Left forelimb (tissue), 1 donor: ENCODE measurements around the gene SMNDC1.
"Not testable (repeated sequence)": the region's sequence is repeated elsewhere in the genome, so short reads cannot be mapped to it uniquely, and the experiment has no call there.

ENCODE experiments used
- DNase-seq: peaks from one replicate; pipeline ENCODE4 v3.0.0-alpha.2; 2018; ENCODE audit warnings: low spot score

The SMNDC1 gene

GRCh38 chr10:110249489-110249888 lies 55.2 kb downstream of the SMNDC1 start:
- DNase-seq, result not testable (repeated sequence)

DNA sequence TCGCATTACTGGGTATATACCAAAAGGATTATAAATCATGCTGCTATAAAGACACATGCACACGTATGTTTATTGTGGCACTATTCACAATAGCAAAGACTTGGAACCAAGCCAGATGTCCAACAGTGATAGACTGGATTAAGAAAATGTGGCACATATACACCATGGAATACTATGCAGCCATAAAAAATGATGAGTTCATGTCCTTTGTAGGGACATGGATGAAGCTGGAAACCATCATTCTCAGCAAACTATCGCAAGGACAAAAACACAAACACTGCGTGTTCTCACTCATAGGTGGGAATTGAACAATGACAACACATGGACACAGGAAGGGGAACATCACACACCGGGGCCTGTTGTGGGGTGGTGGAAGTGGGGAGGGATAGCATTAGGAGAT lies 56.9 kb downstream of the SMNDC1 start:
- DNase-seq, result not testable (repeated sequence)

DNA sequence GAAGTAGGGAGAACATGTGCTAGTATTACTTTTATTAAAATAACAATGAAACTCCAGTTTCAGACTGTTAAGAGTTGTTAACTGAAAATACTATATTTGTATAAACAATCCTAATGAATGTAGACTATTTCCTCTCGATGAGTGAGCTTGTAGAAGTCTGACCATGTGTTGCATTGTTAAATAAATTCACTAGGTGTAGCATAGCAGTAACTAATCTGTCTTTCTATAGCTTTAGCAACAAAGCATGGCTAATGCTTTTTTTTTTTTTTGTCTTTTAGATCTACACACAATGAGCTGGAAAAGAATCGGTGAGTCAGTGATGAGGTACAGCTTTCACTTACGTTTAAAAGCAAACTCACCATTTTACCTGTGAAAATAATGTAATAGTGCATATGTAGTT lies 60.2 kb downstream of the SMNDC1 start:
- no peak for DNase-seq

DNA sequence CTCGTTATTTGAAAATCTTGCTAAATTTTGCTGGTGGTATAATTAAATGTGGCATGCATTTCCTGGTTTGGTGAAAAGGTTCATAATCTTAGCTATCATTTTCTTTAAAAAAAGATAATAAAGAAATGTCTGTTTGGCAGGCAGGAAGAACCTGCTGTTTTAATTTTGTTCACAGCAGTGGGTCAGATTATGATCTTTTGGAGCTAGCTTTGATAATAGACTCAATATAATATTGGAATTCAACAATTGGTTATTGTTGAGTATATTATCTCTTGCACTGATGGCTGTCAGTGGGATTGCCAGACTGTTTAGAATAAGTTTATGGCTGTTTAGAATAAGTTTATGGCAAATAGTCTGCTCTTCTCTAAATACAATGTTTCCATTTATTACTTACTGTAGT lies 62.2 kb downstream of the SMNDC1 start:
- DNase-seq, result no peak

- DNase-seq, result no peak
These were observed 62.9 kb downstream of the SMNDC1 start for GRCh38 chr10:110241841-110242240.

DNA sequence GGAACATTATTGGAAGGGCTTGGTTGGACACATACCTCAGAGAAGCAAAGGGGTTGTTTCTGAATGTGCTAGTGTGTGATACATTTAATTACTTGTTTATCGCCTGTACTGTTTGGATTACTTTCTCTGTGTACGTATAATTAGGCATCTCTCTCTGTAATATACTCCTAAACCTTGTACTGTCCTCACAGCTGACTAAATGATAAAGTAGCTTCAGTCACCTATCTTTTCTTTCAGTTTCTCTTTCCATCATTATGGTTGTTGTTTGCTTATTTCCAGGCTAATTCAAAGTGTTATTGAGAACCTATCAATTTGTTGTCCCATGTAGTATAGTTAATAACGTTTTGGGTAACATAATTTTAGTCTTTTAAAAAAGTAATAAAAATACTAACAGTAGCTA lies 63.3 kb downstream of the SMNDC1 start:
- no peak for DNase-seq
